ENCODE results near the gene HJV. TPM values are rescaled to one million over a fixed set of nuclear protein-coding genes. Genes with fewer than 3 reads are reported as not detected.

Gene HJV
- total and polyA plus RNA-seq, 2 of the 13 experiments (the other 11 are each of a cell fraction or from before 2014, with no cell fraction given): 0.18 TPM; not detected in 1

DNA sequence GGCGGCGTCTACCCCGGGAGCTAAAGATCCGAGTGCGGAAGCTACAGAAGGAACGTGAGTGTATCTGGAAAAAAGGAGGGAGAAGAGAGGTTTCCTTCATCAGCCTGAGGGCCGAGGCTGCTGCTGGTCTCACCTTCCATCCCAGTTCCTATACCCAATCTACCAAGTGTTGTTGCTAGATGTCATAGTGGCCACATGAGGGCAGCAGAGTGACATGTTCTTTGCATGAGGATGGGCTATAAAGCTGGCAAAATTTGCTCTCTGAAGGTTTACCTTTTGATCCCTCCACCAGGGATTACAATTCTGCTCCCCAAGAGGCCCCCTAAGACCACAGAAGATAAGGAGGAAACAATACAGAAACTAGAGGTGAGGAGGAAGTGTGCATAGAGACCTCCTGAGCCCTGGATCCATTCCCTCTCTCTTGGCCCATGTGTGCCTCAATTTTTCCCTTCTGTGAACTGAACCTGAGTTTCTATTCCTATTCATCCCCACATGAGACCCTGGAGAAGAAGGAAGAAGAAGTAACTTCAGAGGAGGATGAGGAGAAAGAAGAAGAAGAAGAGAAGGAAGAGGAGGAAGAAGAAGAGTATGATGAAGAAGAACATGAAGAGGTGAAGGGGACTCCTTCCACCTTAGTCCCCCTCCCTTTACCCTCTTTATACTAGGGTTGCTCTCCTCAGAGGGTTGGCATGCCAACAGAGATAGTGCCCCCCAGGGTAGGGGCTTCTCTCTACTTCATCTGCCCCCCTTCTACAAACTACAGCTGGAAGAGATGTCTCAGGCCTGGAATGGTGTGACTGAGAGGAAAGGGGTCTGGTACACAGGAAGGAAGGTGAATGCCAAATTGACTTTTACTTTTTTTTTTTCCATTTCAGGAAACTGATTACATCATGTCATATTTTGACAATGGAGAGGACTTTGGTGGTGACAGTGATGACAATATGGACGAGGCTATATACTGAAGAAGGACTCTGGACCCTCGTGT, 43.8 kb downstream of the HJV start (continued):
- TF ChIP-seq, protein P1, sequence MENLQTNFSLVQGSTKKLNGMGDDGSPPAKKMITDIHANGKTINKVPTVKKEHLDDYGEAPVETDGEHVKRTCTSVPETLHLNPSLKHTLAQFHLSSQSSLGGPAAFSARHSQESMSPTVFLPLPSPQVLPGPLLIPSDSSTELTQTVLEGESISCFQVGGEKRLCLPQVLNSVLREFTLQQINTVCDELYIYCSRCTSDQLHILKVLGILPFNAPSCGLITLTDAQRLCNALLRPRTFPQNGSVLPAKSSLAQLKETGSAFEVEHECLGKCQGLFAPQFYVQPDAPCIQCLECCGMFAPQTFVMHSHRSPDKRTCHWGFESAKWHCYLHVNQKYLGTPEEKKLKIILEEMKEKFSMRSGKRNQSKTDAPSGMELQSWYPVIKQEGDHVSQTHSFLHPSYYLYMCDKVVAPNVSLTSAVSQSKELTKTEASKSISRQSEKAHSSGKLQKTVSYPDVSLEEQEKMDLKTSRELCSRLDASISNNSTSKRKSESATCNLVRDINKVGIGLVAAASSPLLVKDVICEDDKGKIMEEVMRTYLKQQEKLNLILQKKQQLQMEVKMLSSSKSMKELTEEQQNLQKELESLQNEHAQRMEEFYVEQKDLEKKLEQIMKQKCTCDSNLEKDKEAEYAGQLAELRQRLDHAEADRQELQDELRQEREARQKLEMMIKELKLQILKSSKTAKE (CRISPR knock-in tag; IDR thresholded peaks at IDR 0.05; ENCODE audit: borderline replicate concordance): no peak
- peak; percentile 33; the same call in 1 of the 2 replicates for TF ChIP-seq YEATS2 (CRISPR knock-in tag; IDR thresholded peaks at IDR 0.05; ENCODE audit: borderline replicate concordance)

DNA sequence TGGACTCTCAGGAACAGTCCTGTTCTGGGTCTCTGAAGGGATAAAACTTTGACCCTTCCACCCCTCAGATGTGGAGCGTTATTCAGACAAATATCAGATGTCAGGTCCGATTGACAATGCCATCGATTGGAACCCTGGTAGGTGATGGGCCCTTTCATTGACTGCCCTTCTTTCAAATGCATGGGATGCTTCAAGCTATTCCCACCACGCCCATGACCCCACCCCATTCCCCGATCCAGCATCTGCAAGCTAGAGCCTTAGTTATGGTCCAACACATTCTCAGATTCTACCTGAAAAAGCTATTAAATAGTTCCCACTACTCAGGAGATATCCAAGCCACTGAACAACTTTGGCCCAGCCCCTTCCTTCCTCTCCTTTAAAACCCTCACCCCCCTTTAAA, 44.5 kb downstream of the HJV start:
- CTCF ChIA-PET (ENCODE audit: low intra/inter-chr PET ratio, low total read pairs): interaction anchor here (1.3 to 4.4 kb wide), 3 partner anchors 30 to 56 kb away, joined by 3 to 60 read pairs (median 23); no protein-coding TSS in a partner anchor
- no peak overlapping the region for H3K4me3 ChIP-seq (replicated peaks in 1 of 3; ENCODE audit: insufficient read depth in 1 of 3, low read depth in 2 of 3, low read length in 3 of 3)
- intact Hi-C loops (cut with micrococcal nuclease; ENCODE audit: unreplicated experiment): loop anchor here (1.0 to 5.0 kb wide), 2 partner anchors 30 to 85 kb away; no protein-coding TSS in a partner anchor
- POLR2A ChIA-PET: no interaction called here
- H3K9me3 ChIP-seq (ENCODE audit: low read length): no peaks in the 10 kb centered on the region
- H3K4me1 ChIP-seq (ENCODE audit: insufficient read depth, low read length): peaks cover 66% of the 10 kb centered on the region
- no peak for TF ChIP-seq IRX3 (CRISPR knock-in tag; IDR thresholded peaks at IDR 0.05; ENCODE audit: borderline replicate concordance, low read depth)
- TF ChIP-seq CAMTA2 (CRISPR knock-in tag; IDR thresholded peaks at IDR 0.05; ENCODE audit: borderline replicate concordance): no peak
- no peak for DNase-seq (ENCODE audit: low spot score)
- no peak for FAIRE-seq
- ATAC-seq: no peak
- no TSS peak for BruUV-seq (replicated peaks)
- H3K4me2 ChIP-seq (ENCODE audit: low read depth, low read length): no peak overlapping the region; the same call in 1 of the 2 replicates
- no peaks in the 10 kb centered on the region for H3K36me3 ChIP-seq (replicated peaks in 1 of 2; ENCODE audit: control insufficient read depth in 1 of 2, insufficient read depth in 2 of 2, low read length in 2 of 2)
- no peak overlapping the region for H3K27ac ChIP-seq (ENCODE audit: extremely low read length, insufficient read depth, low read length)
- no peaks in the 10 kb centered on the region for H3K27me3 ChIP-seq (ENCODE audit: control insufficient read depth in 1 of 2, insufficient read depth in 2 of 2, low read length in 2 of 2)
- no peak overlapping the region for H2AFZ ChIP-seq (ENCODE audit: low read length)
- WGBS (ENCODE audit: low lambda C conversion rate): 91% methylated on average over 4 of the region's 5 CpGs
- in situ Hi-C loops (cut with HindIII; ENCODE audit: extremely low pct_ligation_motif_present, low pct_unique_long_range_greater_than_20kb): loop anchor here (5.0 kb wide), 1 partner anchor 35 kb away; no protein-coding TSS in a partner anchor
- no peak overlapping the region for H3K9ac ChIP-seq (ENCODE audit: insufficient read depth, low read depth, low read length)
- no peaks in the 10 kb centered on the region for H3K79me2 ChIP-seq (ENCODE audit: insufficient read depth, low read length)
- no peaks in the 10 kb centered on the region for H4K20me1 ChIP-seq (ENCODE audit: insufficient read depth, low read length)
